GM21619 (cell line): ENCODE data around the gene KRTAP1-4.
"Not testable (repeated sequence)": the region's sequence is repeated elsewhere in the genome, so short reads cannot be mapped to it uniquely, and the experiment has no call there.

Source experiments
- ATAC-seq: cut with Tn5 transposase; IDR thresholded peaks from one replicate; pipeline ENCODE4 v1.9.1; 2021; ENCODE audit not compliant: unreplicated experiment

Gene KRTAP1-4

GRCh38 chr17:41048441-41048840, 18.4 kb upstream of the KRTAP1-4 start:
- ATAC-seq, result no peak

- ATAC-seq, result not testable (repeated sequence)
Observed at GRCh38 chr17:41046735-41047465, 16.9 kb upstream of the KRTAP1-4 start, which contains the start of gene KRTAP2-1. Gene KRTAP2-1, minus strand, starts transcription at chr17:41047316. Its CDS starts 49 bp downstream, at chr17:41047267.

GRCh38 chr17:41042953-41043352, 13.0 kb upstream of the KRTAP1-4 start:
- ATAC-seq, result no peak

GRCh38 chr17:41040783-41041571, 11.0 kb upstream of the KRTAP1-4 start, which contains the start of gene KRTAP1-1:
Gene KRTAP1-1, minus strand, starts transcription at chr17:41041450. Its CDS starts 53 bp downstream, at chr17:41041397.
- not testable (repeated sequence) for ATAC-seq

- no peak for ATAC-seq
Observed at GRCh38 chr17:41037853-41038350, 7.9 kb upstream of the KRTAP1-4 start.

GRCh38 chr17:41034346-41034935, 4.4 kb upstream of the KRTAP1-4 start, which contains the start of gene KRTAP1-3:
Gene KRTAP1-3, minus strand, starts transcription at chr17:41034874. Its CDS starts 53 bp downstream, at chr17:41034821.
- ATAC-seq, result not testable (repeated sequence)

- ATAC-seq, result no peak
Observed at GRCh38 chr17:41026715-41027471, 3.1 kb downstream of the KRTAP1-4 start, which contains the start of gene KRTAP1-5. Gene KRTAP1-5, minus strand, starts transcription at chr17:41027208. Its CDS starts 53 bp downstream, at chr17:41027155.

- ATAC-seq, result no peak
Observed at GRCh38 chr17:41024697-41025096, 5.3 kb downstream of the KRTAP1-4 start.

GRCh38 chr17:41020336-41020735, 9.7 kb downstream of the KRTAP1-4 start:
- no peak for ATAC-seq

DNA sequence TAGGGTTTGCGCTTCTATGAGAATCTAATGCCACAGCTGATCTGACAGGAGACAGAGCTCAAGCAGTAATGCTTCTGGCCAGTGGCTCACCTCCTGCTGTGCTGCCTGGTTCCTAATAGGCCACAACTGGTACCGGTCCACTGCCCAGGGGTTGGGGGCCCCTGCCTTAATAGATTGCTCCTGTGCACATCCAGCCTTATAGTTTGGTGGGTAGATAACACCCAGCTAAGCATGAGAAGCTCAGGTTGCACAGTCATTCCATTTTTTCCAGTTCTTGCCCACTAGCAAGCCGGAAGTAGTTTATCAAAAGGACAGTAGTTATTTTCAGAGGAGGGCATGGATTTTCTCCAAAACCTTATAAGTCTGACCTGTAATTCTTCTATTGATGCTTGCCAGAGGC, 10.6 kb downstream of the KRTAP1-4 start:
- ATAC-seq, result no peak

GRCh38 chr17:41018541-41018940, 11.5 kb downstream of the KRTAP1-4 start:
- no peak for ATAC-seq

DNA sequence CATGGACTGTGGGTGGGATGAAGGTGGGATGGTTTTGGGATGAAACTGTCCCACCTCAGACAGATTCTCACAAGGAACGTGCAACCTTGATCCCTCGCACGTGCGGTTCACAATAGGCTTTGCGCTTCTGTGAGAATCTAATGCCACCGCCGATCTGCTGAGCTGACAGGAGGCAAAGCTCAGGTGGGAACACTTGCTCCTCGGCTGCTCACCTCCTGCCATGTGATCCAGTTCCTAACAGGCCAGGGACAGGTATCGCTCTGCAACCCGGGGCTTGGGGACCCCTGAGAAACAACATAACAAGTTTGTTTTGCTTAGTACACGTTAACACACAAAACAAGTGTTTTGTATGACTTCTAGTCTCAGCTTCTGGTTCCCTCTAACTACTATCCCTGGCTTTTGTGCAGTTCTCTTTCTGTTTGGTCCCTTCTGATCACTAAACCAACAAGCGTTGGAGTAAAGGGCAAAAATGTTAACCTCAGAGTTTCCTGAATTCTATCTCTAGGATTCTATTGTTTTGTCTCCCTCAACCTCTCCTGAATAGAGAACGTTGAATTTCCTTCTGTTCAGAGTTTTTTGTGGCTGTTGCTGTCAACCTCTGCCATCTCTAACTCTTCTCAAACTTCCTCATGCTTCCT, 13.3 kb downstream of the KRTAP1-4 start:
- no peak for ATAC-seq

GRCh38 chr17:41015454-41015853, 14.5 kb downstream of the KRTAP1-4 start:
- no peak for ATAC-seq

DNA sequence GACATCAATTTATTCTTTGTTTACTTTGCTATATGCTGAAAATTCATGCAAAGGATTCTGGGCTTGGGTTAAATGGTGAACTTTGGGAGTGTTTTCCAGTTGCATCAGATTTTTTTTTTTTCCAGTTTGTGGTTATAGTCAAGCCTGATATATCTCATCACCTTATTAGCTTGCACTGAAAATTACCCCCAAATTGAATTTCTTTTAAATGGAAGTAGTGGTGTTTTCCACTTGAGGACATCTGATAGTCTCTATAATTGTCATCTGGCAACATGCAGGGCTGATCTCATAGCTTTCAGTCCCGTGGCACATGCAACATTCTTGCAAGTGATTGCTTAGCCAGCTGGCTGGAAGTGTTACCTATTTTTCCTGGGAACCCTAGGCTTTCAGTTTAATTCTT, 16.4 kb downstream of the KRTAP1-4 start:
- no peak for ATAC-seq

DNA sequence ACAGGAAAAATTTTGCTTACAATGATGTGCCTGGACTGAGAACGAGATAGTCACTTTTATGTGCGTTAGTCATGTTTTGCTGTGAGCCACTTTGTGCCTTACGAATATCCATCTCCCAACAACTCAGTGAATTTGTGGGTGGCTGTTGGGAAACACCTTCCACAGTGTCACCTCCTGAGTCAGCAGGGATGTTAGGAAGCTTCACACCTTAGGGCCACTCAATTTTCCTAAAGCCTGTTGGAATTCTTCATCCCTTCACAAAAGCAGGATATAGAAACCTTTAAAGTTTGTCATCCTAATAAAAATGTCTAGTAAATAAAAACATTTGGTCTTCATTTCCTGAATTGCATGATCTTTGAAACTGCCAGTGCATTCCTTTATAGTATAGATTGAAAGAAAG, 16.8 kb downstream of the KRTAP1-4 start:
- no peak for ATAC-seq

GRCh38 chr17:41012326-41013120, 17.5 kb downstream of the KRTAP1-4 start:
- no peak for ATAC-seq

DNA sequence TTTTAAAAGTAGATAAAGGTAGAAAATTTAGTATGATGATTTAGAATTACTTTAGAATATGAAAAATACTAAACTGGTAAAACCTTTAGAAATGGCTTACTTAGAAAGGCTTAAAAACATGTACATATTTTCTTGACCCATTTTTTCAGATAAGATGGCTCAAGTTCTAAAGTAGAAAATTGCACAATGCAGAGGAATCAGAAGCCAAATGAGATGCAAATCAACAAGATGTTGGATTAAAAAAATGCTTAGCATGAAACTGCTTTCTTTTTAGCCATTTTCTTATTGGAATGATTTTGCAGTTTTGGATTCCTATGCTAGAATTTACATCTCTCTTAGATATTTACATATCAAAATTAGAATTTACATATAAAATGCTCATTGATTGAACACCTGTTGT, 19.6 kb downstream of the KRTAP1-4 start:
- no peak for ATAC-seq

- no peak for ATAC-seq
Observed at GRCh38 chr17:41009936-41010335, 20.1 kb downstream of the KRTAP1-4 start.

DNA sequence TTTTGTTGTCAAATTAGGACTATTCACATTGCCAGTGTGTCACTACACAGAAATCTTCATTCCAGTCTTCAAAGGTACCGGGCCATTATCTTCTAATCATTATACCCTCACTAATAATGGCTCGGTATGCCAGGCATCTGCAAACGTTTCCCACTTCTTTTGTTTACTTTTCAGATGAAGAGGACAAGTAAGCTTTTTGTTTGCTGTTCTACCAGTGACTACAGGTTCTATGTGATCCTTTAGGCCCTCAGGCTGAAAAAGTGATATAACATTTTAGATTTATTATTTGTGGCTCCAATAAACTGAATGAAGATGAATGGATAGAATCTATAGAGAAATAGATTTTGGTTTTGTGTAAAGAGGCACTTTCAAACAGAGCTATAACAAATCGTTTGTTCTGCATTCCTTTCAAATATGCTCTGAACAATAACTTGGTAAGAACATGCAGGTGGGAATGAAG, 20.7 kb downstream of the KRTAP1-4 start:
- no peak for ATAC-seq
